GM12873 (cell line): ENCODE measurements around the gene NEUROD1.

ENCODE experiments used
- CTCF ChIP-seq: IDR thresholded peaks from 2 replicates; pipeline ENCODE4 v1.5.1; 2012; ENCODE audit warnings: low read depth, mild to moderate bottlenecking, moderate library complexity, low read length, control low read depth; ENCODE audit not compliant: insufficient read depth; ENCODE audit errors: missing control alignments

The NEUROD1 gene

DNA sequence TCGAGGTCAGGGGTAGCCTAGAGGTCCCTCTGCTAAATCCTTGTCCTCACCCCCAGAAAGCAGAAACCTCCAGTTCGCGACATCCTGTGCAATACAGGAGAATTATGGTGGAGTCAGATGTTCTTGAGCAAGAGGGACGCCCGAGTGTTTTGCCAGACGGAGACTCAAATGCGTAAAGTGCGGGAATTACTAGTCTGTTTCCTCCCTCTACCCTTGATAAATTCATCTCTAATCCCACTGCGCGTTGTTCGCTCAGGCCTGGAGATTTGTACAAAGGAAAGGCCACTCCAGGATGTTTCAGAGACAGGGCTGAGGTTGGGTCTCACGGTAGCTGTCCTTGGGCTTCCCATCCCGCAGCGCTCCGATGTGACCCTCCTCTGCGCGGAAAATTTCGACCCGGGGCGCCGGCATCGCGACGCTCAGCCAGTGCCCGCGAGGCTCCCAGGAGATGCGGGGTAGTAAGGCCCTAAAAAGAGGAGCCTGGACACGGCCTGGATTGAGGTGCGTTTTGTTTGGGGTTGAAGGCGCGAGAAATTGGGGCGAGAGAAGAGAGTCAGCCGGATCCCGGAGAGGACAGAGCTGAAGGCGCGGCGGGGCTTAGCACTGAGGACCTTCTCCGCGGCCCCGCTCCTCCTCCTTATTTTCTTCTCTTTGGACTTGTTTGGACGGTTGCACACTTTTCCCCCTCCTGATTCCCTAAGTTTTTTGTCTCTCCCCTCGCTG, 2.6 kb upstream of the NEUROD1 start:
- TF ChIP-seq CTCF, result no peak

DNA sequence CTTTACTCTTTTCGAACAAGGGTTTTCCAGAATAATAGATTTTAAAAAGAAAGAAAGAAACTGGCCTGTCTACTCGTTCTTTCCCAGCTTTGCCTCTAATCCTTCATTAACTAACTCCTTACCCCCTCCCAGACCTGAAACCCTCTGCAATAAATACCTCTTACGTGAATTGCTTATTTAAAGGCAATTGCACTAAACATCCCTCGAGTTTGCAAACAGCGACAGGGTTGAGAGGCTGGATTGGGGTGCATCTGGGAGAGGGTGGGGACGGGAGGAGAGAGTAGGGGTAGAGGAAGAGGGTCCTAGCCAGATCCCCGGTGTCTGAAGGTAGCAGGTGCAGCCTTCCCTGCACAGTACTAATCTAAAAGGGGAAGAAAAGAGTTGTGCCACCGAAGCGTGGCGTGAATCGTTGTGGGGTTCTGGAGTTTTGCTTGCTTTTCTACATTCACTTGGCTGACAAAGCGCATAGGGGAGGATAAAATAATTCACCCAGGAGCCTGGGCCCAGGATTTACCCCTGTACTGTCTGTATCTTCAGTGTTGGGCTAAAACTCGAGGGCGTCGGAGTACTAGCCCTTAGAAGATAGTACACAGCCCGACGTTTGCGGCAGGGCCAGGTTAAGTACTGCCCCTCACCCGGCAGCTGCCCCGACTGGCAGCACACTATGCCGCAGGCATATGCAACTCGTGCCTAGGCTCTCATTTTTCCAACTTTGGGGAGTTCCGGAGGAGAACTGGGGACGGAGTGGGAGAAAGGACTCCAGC, 1.9 kb upstream of the NEUROD1 start:
- no peak for TF ChIP-seq CTCF

- TF ChIP-seq CTCF, result no peak
These were observed 857 bp upstream of the NEUROD1 start for GRCh38 chr2:181680937-181681811.

GRCh38 chr2:181679544-181679979, 755 bp downstream of the NEUROD1 start:
- no peak for TF ChIP-seq CTCF

GRCh38 chr2:181678861-181679543, 1.3 kb downstream of the NEUROD1 start:
- no peak for TF ChIP-seq CTCF

GRCh38 chr2:181677912-181678586, 2.3 kb downstream of the NEUROD1 start:
- no peak for TF ChIP-seq CTCF
